Measurements from ENCODE around the gene POLE. TPM values are rescaled to one million over a fixed set of nuclear protein-coding genes. Genes with fewer than 3 reads are reported as not detected.

Gene POLE
- total RNA-seq, 1 experiment from 2014 or later = 147 TPM

GRCh38 chr12:132698341-132698740, 11.2 kb upstream of the POLE start:
- Mint-ChIP-seq H3K27ac (no peak overlapping the region), H3K9me3 (no peaks in the 10 kb centered on the region), H3K27me3 (ENCODE audit: low read depth) (no peaks in the 10 kb centered on the region), H3K4me3 (no peak overlapping the region), H3K4me1 (0 out of 4 replicates have a peak, but pooled peaks cover 0 to 2% of the 10 kb centered on the region in 2 experiments), H3K36me3 (ENCODE audit: insufficient read depth in 1 of 3, low read depth in 3 of 3) (peaks cover 8 to 58% (median 24%) of the 10 kb centered on the region in 3 experiments)
- no CpG with 5 or more reads among the region's 5 CpGs for WGBS (ENCODE audit: extremely low coverage, insufficient read length, low lambda C conversion rate)
- Histone ChIP-seq H4K8ac (replicated peaks; ENCODE audit: insufficient read length, low read depth, low read length) (no peak overlapping the region), H3K4me2 (ENCODE audit: insufficient read depth, insufficient read length, low read length) (no peak overlapping the region), H3K23me2 (ENCODE audit: insufficient read length, low read depth, low read length, poor library complexity, severe bottlenecking) (no peaks in the 10 kb centered on the region), H2AFZ (ENCODE audit: low read length) (no peak overlapping the region), H3K9me3 (ENCODE audit: control insufficient read depth, low read depth, low read length) (no peaks in the 10 kb centered on the region), H4K20me1 (ENCODE audit: control insufficient read depth, insufficient read depth, insufficient read length) (no peaks in the 10 kb centered on the region), H3K4me1 (ENCODE audit: insufficient read depth, low read length) (no peaks in the 10 kb centered on the region), H3K4ac (ENCODE audit: low read depth, low read length) (no peak overlapping the region), H3K27ac (ENCODE audit: insufficient read length, low read depth, low read length) (no peak overlapping the region), H3K27me3 (ENCODE audit: insufficient read depth, low read length) (no peaks in the 10 kb centered on the region), H2BK12ac (ENCODE audit: insufficient read length, low read depth, low read length) (no peak overlapping the region), H4K5ac (ENCODE audit: insufficient read length, low read depth, low read length) (no peak overlapping the region), H3K9ac (ENCODE audit: extremely low read depth, insufficient read length, low read length) (no peak overlapping the region), H2BK120ac (ENCODE audit: low read depth, low read length, poor library complexity, severe bottlenecking) (no peak overlapping the region), H2BK15ac (ENCODE audit: low read depth, low read length) (no peak overlapping the region), H3T11ph (ENCODE audit: low read length) (no peak overlapping the region), H3K56ac (ENCODE audit: insufficient read length, low read depth, low read length) (no peak overlapping the region), H3K18ac (ENCODE audit: insufficient read length, low read depth, low read length) (no peak overlapping the region), H2BK5ac (ENCODE audit: insufficient read length, low read length) (no peak overlapping the region), H2BK20ac (ENCODE audit: low read depth, low read length, poor library complexity, severe bottlenecking) (no peak overlapping the region), H2AK5ac (ENCODE audit: insufficient read length, low read length) (no peak overlapping the region), H4K91ac (ENCODE audit: insufficient read length, low read depth, low read length) (no peak overlapping the region), H3K79me1 (ENCODE audit: insufficient read depth, low read depth, low read length, poor library complexity, severe bottlenecking) (no peaks in the 10 kb centered on the region), H3K14ac (ENCODE audit: insufficient read depth, low read length) (no peak overlapping the region), H3K79me2 (ENCODE audit: insufficient read depth, low read length) (no peaks in the 10 kb centered on the region), H3K23ac (ENCODE audit: insufficient read length, low read depth, low read length) (no peak overlapping the region)
- TF ChIP-seq CTCF (conservative IDR thresholded peaks at IDR 0.05) = no peak
- DNase-seq = no peak

All from H9 (cell line).